SK-N-MC (cell line): ENCODE measurements around the gene PLA2G3.

Experiments
- FOXP2 ChIP-seq: optimal IDR thresholded peaks from 2 replicates; pipeline ENCODE3; 2011; ENCODE audit warnings: mild to moderate bottlenecking, moderate library complexity; ENCODE audit not compliant: insufficient read depth; ENCODE audit errors: extremely low read length, control extremely low read depth
- POLR2AphosphoS5 ChIP-seq: IDR thresholded peaks from 2 replicates; pipeline ENCODE4 v1.6.1; 2012; ENCODE audit warnings: mild to moderate bottlenecking, low read depth, low read length, borderline replicate concordance

- TF ChIP-seq POLR2AphosphoS5 (no peak), FOXP2 (no peak)
Measured at GRCh38 chr22:31125521-31126117, 14.7 kb downstream of the PLA2G3 start.
